GM12864 (cell line): Measurements from ENCODE around the gene HOXC11.

Source experiments
- DNase-seq: peaks from one replicate; pipeline ENCODE4 v3.0.0-alpha.2; 2011; ENCODE audit warnings: low read depth
- H3K4me3 ChIP-seq: 2 replicates; pipeline ENCODE4 v1.5.1; 2011; ENCODE audit warnings: mild to moderate bottlenecking, low read depth, low read length, control low read depth
- CTCF ChIP-seq: IDR thresholded peaks from 2 replicates; pipeline ENCODE4 v1.5.1; 2011; ENCODE audit warnings: low read depth, mild to moderate bottlenecking, moderate library complexity, low read length, control low read depth, inconsistent platforms; ENCODE audit errors: missing control alignments

The HOXC11 gene

GRCh38 chr12:53985994-53986685, 13.2 kb downstream of the HOXC11 start:
- no peak overlapping the region for H3K4me3 ChIP-seq
- DNase-seq: no peak
- TF ChIP-seq CTCF: no peak

GRCh38 chr12:53986686-53987483, 14.0 kb downstream of the HOXC11 start:
- TF ChIP-seq CTCF: no peak
- no peak for DNase-seq
- no peak overlapping the region for H3K4me3 ChIP-seq

GRCh38 chr12:53987787-53988230, 14.9 kb downstream of the HOXC11 start:
- TF ChIP-seq CTCF: no peak
- DNase-seq: no peak
- H3K4me3 ChIP-seq: no peak overlapping the region

GRCh38 chr12:53988541-53989226, 15.8 kb downstream of the HOXC11 start:
- no peak for TF ChIP-seq CTCF
- H3K4me3 ChIP-seq: no peak overlapping the region
- DNase-seq: no peak

- H3K4me3 ChIP-seq: no peak overlapping the region
- DNase-seq: peak; percentile 33
These were observed 16.5 kb downstream of the HOXC11 start for GRCh38 chr12:53989227-53990113.

More at GRCh38 chr12:53989227-53990113, 16.5 kb downstream of the HOXC11 start:
- TF ChIP-seq CTCF: peak; percentile 70
